ENCODE measurements around the gene CNBP.
A peak's percentile ranks its signal among the peaks of the same experiment; 100 is the strongest.

The CNBP gene

GRCh38 chr3:129121016-129121791 lies 62.5 kb downstream of the CNBP start:
- no peak for DNase-seq (ENCODE audit: low spot score)
- in situ Hi-C loops (cut with MboI; ENCODE audit: low sequenced_read_pairs, unreplicated experiment) = no loop called here
- no peak for TF ChIP-seq CTCF (IDR thresholded peaks at IDR 0.05; ENCODE audit: borderline replicate concordance, control extremely low read depth, extremely low read depth, insufficient read depth, missing control alignments)

- in situ Hi-C loops (cut with MboI; ENCODE audit: low sequenced_read_pairs, unreplicated experiment) = no loop called here
- no peak for TF ChIP-seq CTCF (IDR thresholded peaks at IDR 0.05; ENCODE audit: borderline replicate concordance, control extremely low read depth, extremely low read depth, insufficient read depth, missing control alignments)
- DNase-seq (ENCODE audit: low spot score) = peak; percentile 91
Observed at GRCh38 chr3:129120254-129121004, 63.3 kb downstream of the CNBP start.

GRCh38 chr3:129119365-129120100 lies 64.2 kb downstream of the CNBP start:
- DNase-seq (ENCODE audit: low spot score) = no peak
- in situ Hi-C loops (cut with MboI; ENCODE audit: low sequenced_read_pairs, unreplicated experiment) = no loop called here

GRCh38 chr3:129118745-129119144 lies 65.0 kb downstream of the CNBP start:
- in situ Hi-C loops (cut with MboI; ENCODE audit: low sequenced_read_pairs, unreplicated experiment) = no loop called here
- no peak for TF ChIP-seq CTCF (IDR thresholded peaks at IDR 0.05; ENCODE audit: borderline replicate concordance, control extremely low read depth, extremely low read depth, insufficient read depth, missing control alignments)
- no peak for DNase-seq (ENCODE audit: low spot score)

More at GRCh38 chr3:129119365-129120100, 64.2 kb downstream of the CNBP start:
- TF ChIP-seq CTCF (IDR thresholded peaks at IDR 0.05; ENCODE audit: borderline replicate concordance, control extremely low read depth, extremely low read depth, insufficient read depth, missing control alignments) = no peak

All from GM13976 (cell line).